Spleen (tissue), 11 donors: ENCODE measurements around the gene UST. TPM values are rescaled to one million over a fixed set of nuclear protein-coding genes. Genes with fewer than 3 reads are reported as not detected.

ENCODE experiments used
- DNase-seq: peaks from one replicate; pipeline ENCODE4 v3.0.0-alpha.2; 2020
- H3K27ac ChIP-seq, 8 donors: fragments of 200-600 bp; sonication (generic) in 7 of 8; 1 replicate in 4 of 8; 2 replicates in 4 of 8; pipeline versions ENCODE4 v1.5.0 to v1.8.0; 2016 to 2021; ENCODE audit warnings: inconsistent platforms in 4 of 8, mild to moderate bottlenecking in 4 of 8, moderate library complexity in 1 of 8
- H3K27me3 ChIP-seq, 7 donors: fragments of 200-600 bp; sonication (generic) in 6 of 7; replicated peaks in 1 of 7; 1 replicate in 4 of 7; 2 replicates in 3 of 7; pipeline versions ENCODE4 v1.5.0 to v1.8.0; 2016 to 2021; ENCODE audit warnings: inconsistent platforms in 3 of 7, mild to moderate bottlenecking in 1 of 7
- H3K36me3 ChIP-seq, 6 donors: fragments of 200-600 bp; sonication (generic) in 5 of 6; 1 replicate in 4 of 6; 2 replicates in 2 of 6; pipeline versions ENCODE4 v1.5.0 to v1.8.0; 2016 to 2021; ENCODE audit warnings: inconsistent platforms in 2 of 6
- H3K4me1 ChIP-seq, 6 donors: fragments of 200-600 bp; sonication (generic) in 5 of 6; 1 replicate in 3 of 6; 2 replicates in 3 of 6; pipeline versions ENCODE4 v1.5.0 to v1.8.0; 2016 to 2021; ENCODE audit warnings: inconsistent platforms in 3 of 6
- H3K4me3 ChIP-seq, 8 donors: fragments of 200-600 bp; sonication (generic) in 7 of 8; 1 replicate in 4 of 8; 2 replicates in 4 of 8; pipeline versions ENCODE4 v1.5.0 to v1.8.0; 2016 to 2021; ENCODE audit warnings: inconsistent platforms in 4 of 8, mild to moderate bottlenecking in 4 of 8, moderate library complexity in 2 of 8
- H3K9me3 ChIP-seq, 8 donors: fragments of 200-600 bp; sonication (generic) in 7 of 8; 1 replicate in 4 of 8; 2 replicates in 4 of 8; pipeline versions ENCODE4 v1.5.0 to v1.8.0; 2016 to 2021; ENCODE audit warnings: inconsistent platforms in 4 of 8
- POLR2A ChIP-seq, 3 donors: fragments of 450-650 bp; IDR thresholded peaks; one replicate each; pipeline ENCODE4 v1.5.1; 2017; ENCODE audit warnings: antibody characterized with exemption in 3 of 3, mild to moderate bottlenecking in 1 of 3
- POLR2AphosphoS5 ChIP-seq, 3 donors: sonication (generic); formaldehyde crosslinking; IDR thresholded peaks; one replicate each; pipeline ENCODE4 v1.5.1; 2017; ENCODE audit warnings: antibody characterized with exemption in 3 of 3
- WGBS, 5 donors: extraction: QIAGEN DNeasy Blood & Tissue Kit in 3 of 5; methylation state at CpG; one replicate each; pipeline versions ENCODE4 v1.1.5 to v1.1.7; 2013 to 2018; 5-methylcytosine and 5-hydroxymethylcytosine counted together
- intact Hi-C: fragments of 100-400 bp; cut with DNase I; formaldehyde crosslinking; loops from one replicate; pipeline ENCODE4 v1.15.0; 2023; ENCODE audit warnings: low total_unique reads
- polyA plus RNA-seq, 3 donors: library from polyadenylated mRNA; stranded (reverse); fragments of 200-250 nt; gene quantifications; one replicate each; pipeline ENCODE4 v1.2.1, GENCODE V29; 2013
- total RNA-seq, 7 donors: library from RNA; depleted of rRNA in 3 of 7; stranded (reverse); fragments of >200 nt in 3 of 7; fragmentation: NEBNext Ultra II Directional in 4 of 7; extraction: Animal tissue kit (Norgen Biotek cat#: 25700) in 4 of 7; gene quantifications; one replicate each; pipeline versions ENCODE4 v1.1.0 to v1.2.1, GENCODE V29; 2016 to 2021
- TF ChIP-seq, protein P1 (sequence below), 11 experiments: fragments of 200-600 bp in 7 of 11; fragments of 450-650 bp in 4 of 11; sonication (generic) in 4 of 11; IDR thresholded peaks in 8 of 11; conservative IDR thresholded peaks in 3 of 11; 1 replicate in 7 of 11; 2 replicates in 4 of 11; pipeline versions ENCODE4 v1.4.0 to v1.8.0; 2016 to 2021; ENCODE audit warnings: antibody characterized with exemption in 11 of 11, inconsistent platforms in 4 of 11, mild to moderate bottlenecking in 1 of 11
- donor health status: healthy with polysubstance abuse.
- donor health status: DM: no; HTN: no; CAD: no; lungs with moderate emphysema.
- donor health status: DM: no; HTN: no; CAD: no.
- donor health status: Bipolar disorder and iron deficiency.
- donor health status: healthy.
- donor health status: DM: no; HTN: no; CAD: no.
- donor health status: DM: yes; HTN: yes; CAD: no.

UST gene
- total and polyA plus RNA-seq, 10 donors, result 6.4 to 26.8 (median 14.4) TPM

DNA sequence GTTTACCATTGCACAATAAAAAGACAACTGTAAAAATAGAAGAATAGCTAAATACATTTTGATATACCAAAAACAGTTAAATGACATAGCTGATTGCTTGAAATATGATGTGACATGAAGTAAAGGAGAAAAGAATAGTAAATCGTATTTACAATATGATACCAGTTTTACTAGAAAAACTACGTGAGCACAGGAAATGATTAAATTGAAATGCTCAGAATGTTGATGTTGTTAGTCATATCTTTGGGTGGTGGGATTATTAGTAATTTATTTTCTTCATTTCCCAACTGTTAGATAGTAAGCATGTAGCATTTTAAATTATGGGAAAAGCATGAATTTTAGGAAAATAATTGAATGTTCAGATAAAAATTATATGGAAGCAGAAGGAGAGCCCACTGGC lies 302.4 kb downstream of the UST start:
- Histone ChIP-seq H3K27ac (no peak overlapping the region), H3K4me1 (peaks cover 11 to 43% (median 28%) of the 10 kb centered on the region in 6 donors)
- WGBS, 5 donors, result 73 to 87% (median 80%) methylated on average over 2 of the region's 2 CpGs

DNA sequence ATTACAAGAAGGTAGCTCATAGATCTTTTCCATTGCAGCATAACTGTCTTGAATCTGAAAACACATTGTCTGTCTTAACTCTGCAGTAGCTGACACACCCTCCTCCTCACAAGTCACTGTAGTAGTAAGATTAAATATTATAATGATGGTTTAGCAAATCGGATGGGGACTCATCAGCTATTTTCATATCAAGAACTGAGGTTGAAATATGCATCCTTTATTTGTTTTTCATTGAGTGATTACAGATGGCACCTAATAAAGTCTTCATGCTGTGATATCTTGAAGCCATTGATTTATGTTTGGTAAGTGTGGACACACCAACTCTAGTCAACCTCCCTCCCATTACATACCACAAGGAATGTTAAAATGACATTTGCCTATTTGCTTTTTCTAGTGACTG lies 303.3 kb downstream of the UST start:
- TF ChIP-seq POLR2AphosphoS5 (IDR thresholded peaks at IDR 0.05) (no peak), POLR2A (IDR thresholded peaks at IDR 0.05) (no peak)
- TF ChIP-seq, protein P1, sequence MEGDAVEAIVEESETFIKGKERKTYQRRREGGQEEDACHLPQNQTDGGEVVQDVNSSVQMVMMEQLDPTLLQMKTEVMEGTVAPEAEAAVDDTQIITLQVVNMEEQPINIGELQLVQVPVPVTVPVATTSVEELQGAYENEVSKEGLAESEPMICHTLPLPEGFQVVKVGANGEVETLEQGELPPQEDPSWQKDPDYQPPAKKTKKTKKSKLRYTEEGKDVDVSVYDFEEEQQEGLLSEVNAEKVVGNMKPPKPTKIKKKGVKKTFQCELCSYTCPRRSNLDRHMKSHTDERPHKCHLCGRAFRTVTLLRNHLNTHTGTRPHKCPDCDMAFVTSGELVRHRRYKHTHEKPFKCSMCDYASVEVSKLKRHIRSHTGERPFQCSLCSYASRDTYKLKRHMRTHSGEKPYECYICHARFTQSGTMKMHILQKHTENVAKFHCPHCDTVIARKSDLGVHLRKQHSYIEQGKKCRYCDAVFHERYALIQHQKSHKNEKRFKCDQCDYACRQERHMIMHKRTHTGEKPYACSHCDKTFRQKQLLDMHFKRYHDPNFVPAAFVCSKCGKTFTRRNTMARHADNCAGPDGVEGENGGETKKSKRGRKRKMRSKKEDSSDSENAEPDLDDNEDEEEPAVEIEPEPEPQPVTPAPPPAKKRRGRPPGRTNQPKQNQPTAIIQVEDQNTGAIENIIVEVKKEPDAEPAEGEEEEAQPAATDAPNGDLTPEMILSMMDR (IDR thresholded peaks at IDR 0.05 in 8 of 11, conservative IDR thresholded peaks at IDR 0.05 in 3 of 11), result no peak
- H3K4me1 ChIP-seq, result peaks cover 11 to 47% (median 36%) of the 10 kb centered on the region in 6 donors
- no peak for DNase-seq
- H3K4me3 ChIP-seq, result no peak overlapping the region
- no peak overlapping the region for H3K27ac ChIP-seq
- WGBS, 5 donors, result 80 to 89% (median 85%) methylated on average over 1 of the region's 1 CpG
- H3K9me3 ChIP-seq, result no peaks in the 10 kb centered on the region
- H3K27me3 ChIP-seq, result no peaks in the 10 kb centered on the region
- H3K36me3 ChIP-seq, result no peaks in the 10 kb centered on the region
- intact Hi-C loops, result no loop called here

More for the DNA sequence above, 302.4 kb downstream of the UST start:
- no peak for TF ChIP-seq POLR2A (IDR thresholded peaks at IDR 0.05)
- TF ChIP-seq POLR2AphosphoS5 (IDR thresholded peaks at IDR 0.05), result no peak
- TF ChIP-seq, protein P1 (IDR thresholded peaks at IDR 0.05 in 8 of 11, conservative IDR thresholded peaks at IDR 0.05 in 3 of 11), result no peak
- intact Hi-C loops, result no loop called here
- no peak overlapping the region for H3K4me3 ChIP-seq
- no peaks in the 10 kb centered on the region for H3K36me3 ChIP-seq
- H3K9me3 ChIP-seq, result no peaks in the 10 kb centered on the region
- DNase-seq, result no peak
- H3K27me3 ChIP-seq, result no peaks in the 10 kb centered on the region

DNA sequence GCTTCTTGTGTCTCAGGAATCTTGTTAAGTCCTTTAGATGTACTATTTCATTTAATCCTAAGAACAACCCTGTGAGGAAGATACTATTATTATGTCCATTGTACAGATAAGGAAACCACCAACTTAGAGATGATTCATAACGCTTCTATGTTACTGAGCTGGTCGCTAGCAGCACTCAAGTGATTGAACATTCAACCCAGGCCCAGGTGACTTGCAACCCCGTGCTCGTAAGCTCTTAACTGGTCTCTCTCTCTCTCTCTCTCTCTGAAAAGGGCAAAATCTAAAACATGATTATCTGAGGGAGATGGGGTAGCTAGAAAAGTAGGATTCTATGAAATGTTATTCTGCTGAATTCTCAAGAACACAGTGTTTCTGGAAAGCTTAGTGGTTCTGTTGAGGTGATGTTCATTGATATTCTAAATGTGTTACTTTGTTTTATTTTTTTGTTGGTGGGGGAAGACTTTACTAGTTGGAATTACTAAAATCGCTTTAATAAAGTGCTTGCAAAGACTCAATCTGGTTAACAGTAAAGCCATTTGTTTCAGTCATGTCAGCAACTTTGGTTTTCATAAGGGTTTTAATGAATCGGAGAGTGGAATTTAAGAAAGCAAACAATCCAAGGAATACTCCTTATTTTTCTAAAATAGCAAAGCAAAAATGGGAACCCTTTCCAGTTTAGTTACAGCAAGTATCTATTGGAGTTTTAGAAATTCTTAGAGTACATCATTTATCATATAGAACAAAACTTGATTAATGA lies 305.7 kb downstream of the UST start:
- WGBS, 5 donors, result 68 to 87% (median 84%) methylated on average over 6 of the region's 6 CpGs
- Histone ChIP-seq H3K27me3 (no peaks in the 10 kb centered on the region), H3K9me3 (no peaks in the 10 kb centered on the region), H3K36me3 (no peaks in the 10 kb centered on the region), H3K27ac (no peak overlapping the region), H3K4me1 (peaks cover 2 to 34% (median 15%) of the 10 kb centered on the region in 6 donors), H3K4me3 (no peak overlapping the region)
- TF ChIP-seq POLR2AphosphoS5 (IDR thresholded peaks at IDR 0.05), result no peak
- TF ChIP-seq, protein P1 (IDR thresholded peaks at IDR 0.05 in 8 of 11, conservative IDR thresholded peaks at IDR 0.05 in 3 of 11), result no peak
- TF ChIP-seq POLR2A (IDR thresholded peaks at IDR 0.05), result no peak
- intact Hi-C loops, result no loop called here
- no peak for DNase-seq

DNA sequence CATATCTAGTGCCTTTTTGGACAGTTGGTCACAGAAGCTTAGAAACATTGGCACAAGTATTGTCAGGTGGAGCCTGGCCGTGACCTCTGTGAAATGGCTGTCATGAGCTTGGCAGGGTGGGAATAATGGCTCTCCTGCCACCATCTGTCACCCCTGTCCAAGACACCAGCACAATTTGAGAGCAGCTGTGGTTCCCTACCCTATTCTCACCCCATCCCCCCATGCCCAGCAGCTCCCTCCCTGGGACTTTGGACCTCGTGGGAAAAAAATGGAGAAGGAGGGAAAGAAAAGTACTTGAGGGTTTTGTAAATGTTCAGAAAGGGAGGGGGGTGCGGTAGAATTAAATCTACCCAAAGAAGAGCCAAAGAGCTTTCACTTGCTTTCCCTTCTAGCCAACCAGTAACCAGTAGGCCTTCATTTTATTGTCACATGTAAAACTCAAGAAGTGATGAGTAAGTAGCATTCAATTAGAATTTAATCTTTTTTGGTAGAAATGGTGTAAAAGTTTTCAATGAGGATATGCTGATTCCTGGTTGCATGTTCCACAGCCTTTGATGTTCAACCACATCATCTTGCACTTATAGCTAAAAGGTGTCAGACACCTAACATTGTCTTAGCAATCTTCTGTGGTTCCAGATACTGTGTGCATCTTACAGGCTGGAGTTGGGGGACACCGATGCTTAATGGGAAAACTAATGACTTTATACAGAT lies 307.2 kb downstream of the UST start:
- intact Hi-C loops, result no loop called here
- H3K4me1 ChIP-seq, result peaks cover 0 to 29% (median 12%) of the 10 kb centered on the region in 6 donors
- H3K36me3 ChIP-seq, result no peaks in the 10 kb centered on the region
- no peaks in the 10 kb centered on the region for H3K27me3 ChIP-seq
- DNase-seq, result no peak
- H3K9me3 ChIP-seq, result no peaks in the 10 kb centered on the region
- H3K27ac ChIP-seq, result peak overlapping the region in 3 of 8 donors; percentile 4 to 37 (median 16)
- WGBS, 5 donors, result 84 to 91% (median 88%) methylated on average over 4 of the region's 4 CpGs
- no peak overlapping the region for H3K4me3 ChIP-seq
- TF ChIP-seq POLR2AphosphoS5 (IDR thresholded peaks at IDR 0.05) (no peak), POLR2A (IDR thresholded peaks at IDR 0.05) (no peak)
- TF ChIP-seq, protein P1 (IDR thresholded peaks at IDR 0.05 in 8 of 11, conservative IDR thresholded peaks at IDR 0.05 in 3 of 11), result no peak
